Transverse colon (tissue), 4 donors: ENCODE data around the gene MCFD2. TPM values are rescaled to one million over a fixed set of nuclear protein-coding genes. Genes with fewer than 3 reads are reported as not detected.
A peak's percentile ranks its signal among the peaks of the same experiment; 100 is the strongest.

ENCODE experiments used
- DNase-seq: peaks from one replicate; pipeline ENCODE4 v3.0.0-alpha.2; 2019
- H3K27ac ChIP-seq, 4 donors: fragments of 200-600 bp; sonication (generic); 2 replicates each; pipeline ENCODE4 v1.5.1; 2016 to 2018; ENCODE audit warnings: inconsistent platforms in 4 of 4
- H3K27me3 ChIP-seq: fragments of 200-600 bp; sonication (generic); 2 replicates; pipeline ENCODE4 v1.5.1; 2017; ENCODE audit warnings: inconsistent platforms
- H3K36me3 ChIP-seq, 4 donors: fragments of 200-600 bp; sonication (generic); 2 replicates each; pipeline ENCODE4 v1.5.1; 2017 to 2019; ENCODE audit warnings: inconsistent platforms in 4 of 4
- H3K4me1 ChIP-seq, 4 donors: fragments of 200-600 bp; sonication (generic); 2 replicates each; pipeline ENCODE4 v1.5.1; 2017 to 2020; ENCODE audit warnings: inconsistent platforms in 4 of 4
- H3K4me3 ChIP-seq, 4 donors: fragments of 200-600 bp; sonication (generic); 1 replicate in 1 of 4; 2 replicates in 3 of 4; pipeline versions ENCODE4 v1.5.1 to v1.6.1; 2017 to 2019; ENCODE audit warnings: inconsistent platforms in 4 of 4
- H3K9me3 ChIP-seq, 2 donors: fragments of 200-600 bp; sonication (generic); 2 replicates each; pipeline ENCODE4 v1.5.1; 2017 to 2019; ENCODE audit warnings: inconsistent platforms in 2 of 2
- CTCF ChIP-seq, 5 experiments: fragments of 200-600 bp in 3 of 5; fragments of 450-650 bp in 2 of 5; sonication (generic) in 3 of 5; IDR thresholded peaks; 1 replicate in 2 of 5; 2 replicates in 3 of 5; pipeline ENCODE4 v1.5.1; 2016 to 2017; ENCODE audit warnings: antibody characterized with exemption in 5 of 5, inconsistent platforms in 3 of 5, mild to moderate bottlenecking in 2 of 5, moderate library complexity in 1 of 5
- EP300 ChIP-seq: sonication (generic); formaldehyde crosslinking; IDR thresholded peaks from one replicate; pipeline ENCODE4 v1.6.1; 2017; ENCODE audit warnings: antibody characterized with exemption, low read depth
- POLR2A ChIP-seq: fragments of 450-650 bp; IDR thresholded peaks from one replicate; pipeline ENCODE4 v1.6.1; 2016; ENCODE audit warnings: antibody characterized with exemption, mild to moderate bottlenecking, moderate library complexity
- POLR2AphosphoS5 ChIP-seq, 3 donors: sonication (generic); formaldehyde crosslinking; IDR thresholded peaks; one replicate each; pipeline ENCODE4 v1.6.1; 2016; ENCODE audit warnings: antibody characterized with exemption in 3 of 3
- WGBS, 2 donors: methylation state at CpG; one replicate each; pipeline ENCODE4 v1.1.5; 2018; ENCODE audit warnings: low coverage in 1 of 2; 5-methylcytosine and 5-hydroxymethylcytosine counted together
- in situ Hi-C, 4 donors: fragments of 200-750 bp; cut with MboI; loops; one replicate each; pipeline versions ENCODE4 v1.15.0 to v1.15.1; 2017; ENCODE audit warnings: low sequenced_read_pairs in 3 of 4, low pct_ligation_motif_present in 1 of 4, low pct_unique_long_range_greater_than_20kb in 1 of 4
- intact Hi-C: fragments of 100-400 bp; cut with DNase I; formaldehyde crosslinking; loops from one replicate; pipeline ENCODE4 v1.15.1; 2023; ENCODE audit warnings: low total_unique reads
- total RNA-seq, 4 donors: library from RNA; depleted of rRNA; stranded (reverse); fragments of >200 nt; gene quantifications; one replicate each; pipeline ENCODE4 v1.1.0, GENCODE V29; 2016

MCFD2 gene
- total RNA-seq, 4 donors from 2014 or later = 14.5 to 40.1 (median 26.8) TPM

DNA sequence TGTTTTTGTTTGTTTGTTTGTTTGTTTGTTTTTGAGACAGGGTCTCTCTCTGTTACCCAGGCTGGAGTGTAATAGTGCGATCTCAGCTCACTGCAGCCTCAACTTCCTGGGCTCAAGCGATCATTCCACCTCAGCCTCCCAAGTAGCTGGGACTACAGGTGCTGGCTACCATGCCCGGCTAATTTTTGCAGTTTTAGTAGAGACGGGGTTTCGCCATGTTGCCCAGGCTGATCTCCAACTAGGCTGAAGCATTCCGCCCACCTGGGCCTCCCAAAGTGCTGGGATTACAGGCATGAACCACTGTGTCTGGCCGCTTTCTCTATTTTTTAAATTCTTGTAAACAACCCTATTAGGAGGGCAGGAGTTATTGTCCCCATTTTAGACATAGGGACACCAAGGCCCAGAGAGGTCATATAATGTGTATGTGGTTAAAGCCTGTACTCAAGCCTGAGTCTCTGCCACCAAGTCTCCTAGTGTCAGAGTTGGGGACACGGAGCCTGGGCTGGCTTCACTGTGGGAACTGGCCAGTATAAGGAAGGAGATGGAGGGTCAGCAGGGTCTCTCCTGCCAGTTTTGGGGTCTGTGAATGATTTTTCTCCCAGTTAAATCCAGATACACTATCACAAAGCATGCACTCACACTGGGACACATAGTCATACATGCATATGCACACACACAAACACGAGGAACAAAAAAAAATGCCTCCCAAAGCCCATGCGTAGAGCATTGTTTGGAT, 27.5 kb upstream of the MCFD2 start:
- in situ Hi-C loops = no loop called here
- Histone ChIP-seq H3K9me3 (no peaks in the 10 kb centered on the region), H3K4me1 (peaks cover 12 to 54% (median 35%) of the 10 kb centered on the region in 4 donors), H3K27ac (peak overlapping the region; percentile 89 to 95 (median 94)), H3K36me3 (no peaks in the 10 kb centered on the region), H3K4me3 (peak overlapping the region in 1 of 4 donors; percentile 84), H3K27me3 (no peaks in the 10 kb centered on the region)
- WGBS, 2 donors = 75% methylated on average over 10 of the region's 10 CpGs; no CpG with 5 or more reads in 1 of the 2 donors
- no peak for DNase-seq
- TF ChIP-seq POLR2A (no peak), CTCF (IDR thresholded peaks at IDR 0.05) (no peak), POLR2AphosphoS5 (IDR thresholded peaks at IDR 0.05) (no peak), EP300 (no peak)
- intact Hi-C loops = no loop called here

DNA sequence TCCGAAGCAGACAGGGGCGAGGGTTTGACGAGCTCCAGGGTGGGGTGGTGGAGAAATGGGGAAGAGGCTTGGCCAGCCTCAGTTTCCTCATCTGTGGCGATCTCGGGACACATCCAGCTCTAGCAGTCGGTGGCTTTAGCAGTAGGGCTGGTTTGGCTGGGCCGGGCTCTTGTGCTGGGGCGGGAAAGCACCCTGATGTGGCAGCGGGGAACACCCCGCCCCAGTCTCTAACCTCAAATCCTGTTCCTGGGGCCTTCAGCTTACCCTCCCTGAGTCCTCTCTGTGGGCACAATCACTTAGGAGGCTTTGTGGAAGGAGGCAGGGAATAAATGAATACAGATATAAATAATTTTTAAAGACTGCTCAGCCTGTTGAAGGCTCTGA, 26.5 kb upstream of the MCFD2 start:
- in situ Hi-C loops (no loop called here), intact Hi-C loops (no loop called here)
- peaks cover 7 to 45% (median 33%) of the 10 kb centered on the region in 4 donors for H3K4me1 ChIP-seq
- peak; percentile 75 for DNase-seq
- 1% methylated on average over 10 of the region's 10 CpGs; no CpG with 5 or more reads in 1 of the 2 donors for WGBS, 2 donors
- peak overlapping the region; percentile 71 to 96 (median 86) for H3K4me3 ChIP-seq
- TF ChIP-seq EP300 = no peak
- TF ChIP-seq POLR2AphosphoS5 (IDR thresholded peaks at IDR 0.05) = no peak
- peak; percentile 1 for TF ChIP-seq POLR2A
- H3K36me3 ChIP-seq = no peaks in the 10 kb centered on the region
- H3K9me3 ChIP-seq = no peaks in the 10 kb centered on the region
- no peaks in the 10 kb centered on the region for H3K27me3 ChIP-seq
- H3K27ac ChIP-seq = peak overlapping the region; percentile 89 to 95 (median 94)

- no peaks in the 10 kb centered on the region for H3K9me3 ChIP-seq
- H3K4me3 ChIP-seq = peak overlapping the region in 2 of 4 donors; percentile 84 to 89
- TF ChIP-seq POLR2AphosphoS5 (IDR thresholded peaks at IDR 0.05) (no peak), POLR2A (no peak)
- intact Hi-C loops = no loop called here
- H3K27me3 ChIP-seq = no peaks in the 10 kb centered on the region
- H3K4me1 ChIP-seq = peaks cover 6 to 32% (median 28%) of the 10 kb centered on the region in 4 donors
- 77 to 100% methylated on average over 4 to 13 of the region's 13 CpGs for WGBS, 2 donors
- no peak for DNase-seq
- peak overlapping the region; percentile 89 to 95 (median 94) for H3K27ac ChIP-seq
- in situ Hi-C loops = no loop called here
- no peaks in the 10 kb centered on the region for H3K36me3 ChIP-seq
Measured at GRCh38 chr2:46939626-46940359, 24.2 kb upstream of the MCFD2 start.

GRCh38 chr2:46937471-46937901, 21.9 kb upstream of the MCFD2 start:
- H3K27me3 ChIP-seq = no peaks in the 10 kb centered on the region
- intact Hi-C loops = no loop called here
- H3K4me1 ChIP-seq = peaks cover 6 to 20% (median 15%) of the 10 kb centered on the region in 4 donors
- WGBS, 2 donors = 64 to 78% methylated on average over 4 of the region's 4 CpGs
- H3K27ac ChIP-seq = no peak overlapping the region
- in situ Hi-C loops = no loop called here
- no peaks in the 10 kb centered on the region for H3K36me3 ChIP-seq
- no peaks in the 10 kb centered on the region for H3K9me3 ChIP-seq
- H3K4me3 ChIP-seq = no peak overlapping the region
- TF ChIP-seq CTCF (IDR thresholded peaks at IDR 0.05) (peak in 4 of 5 experiments; percentile 12 to 35 (median 28)), POLR2A (no peak)
- DNase-seq = no peak

- Histone ChIP-seq H3K4me3 (no peak overlapping the region), H3K27ac (no peak overlapping the region), H3K27me3 (no peaks in the 10 kb centered on the region), H3K4me1 (peaks cover 6 to 11% (median 10%) of the 10 kb centered on the region in 4 donors), H3K36me3 (no peaks in the 10 kb centered on the region), H3K9me3 (no peaks in the 10 kb centered on the region)
- 87 to 88% methylated on average over 4 to 5 of the region's 5 CpGs for WGBS, 2 donors
- intact Hi-C loops = no loop called here
- no peak for TF ChIP-seq POLR2AphosphoS5 (IDR thresholded peaks at IDR 0.05)
- no peak for TF ChIP-seq EP300
- TF ChIP-seq POLR2A = no peak
- no peak for TF ChIP-seq CTCF (IDR thresholded peaks at IDR 0.05)
- no peak for DNase-seq
- in situ Hi-C loops = no loop called here
Measured at GRCh38 chr2:46936566-46936965, 21.0 kb upstream of the MCFD2 start.
